ENCODE data around the gene APLF.
"Not testable (repeated sequence)": the region's sequence is repeated elsewhere in the genome, so short reads cannot be mapped to it uniquely, and the experiment has no call there.

The APLF gene

GRCh38 chr2:68590702-68591101 is 123.3 kb downstream of the APLF start:
- no peak for DNase-seq

DNA sequence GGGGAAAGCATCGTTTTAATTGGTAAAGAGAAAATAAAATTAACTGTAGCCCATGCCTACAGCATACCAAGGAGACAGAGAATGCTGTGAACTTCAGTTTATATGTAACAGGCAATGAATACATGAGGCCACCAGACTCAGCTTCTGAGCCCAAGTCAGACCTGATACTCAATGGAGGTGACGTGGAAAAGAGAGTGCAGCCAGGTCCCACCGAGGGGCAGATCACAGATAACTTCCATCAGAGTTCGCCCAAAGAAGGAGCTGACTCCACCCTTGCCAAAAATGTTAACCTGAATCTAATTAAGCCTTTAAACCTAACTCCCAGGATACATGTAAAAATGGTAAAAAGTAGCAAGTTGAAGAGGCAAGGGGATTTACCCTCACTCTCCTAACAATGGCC is 123.8 kb downstream of the APLF start:
- no peak for DNase-seq

DNA sequence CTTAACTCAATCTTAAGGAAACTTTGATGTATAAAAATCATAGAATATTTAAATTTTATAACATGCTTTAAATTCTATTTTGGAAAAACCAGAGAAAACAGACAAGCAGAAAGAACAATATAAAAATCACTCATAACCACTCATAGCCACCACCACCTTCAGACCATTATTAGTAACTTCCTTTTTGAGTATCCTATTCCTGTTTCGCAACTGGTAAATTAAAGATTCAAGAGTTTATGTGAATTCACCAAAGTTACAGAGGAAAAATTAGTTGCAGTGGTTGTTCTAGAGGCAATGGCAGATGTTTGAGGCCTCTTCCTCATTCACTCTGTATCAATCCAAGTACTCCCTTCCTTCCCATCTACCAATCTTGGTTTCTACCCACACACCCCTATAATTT is 126.7 kb downstream of the APLF start:
- no peak for DNase-seq

GRCh38 chr2:68594674-68595492 is 127.5 kb downstream of the APLF start:
- DNase-seq, result peak; percentile 66

GRCh38 chr2:68595493-68595785 is 128.1 kb downstream of the APLF start:
- DNase-seq, result not testable (repeated sequence)

DNA sequence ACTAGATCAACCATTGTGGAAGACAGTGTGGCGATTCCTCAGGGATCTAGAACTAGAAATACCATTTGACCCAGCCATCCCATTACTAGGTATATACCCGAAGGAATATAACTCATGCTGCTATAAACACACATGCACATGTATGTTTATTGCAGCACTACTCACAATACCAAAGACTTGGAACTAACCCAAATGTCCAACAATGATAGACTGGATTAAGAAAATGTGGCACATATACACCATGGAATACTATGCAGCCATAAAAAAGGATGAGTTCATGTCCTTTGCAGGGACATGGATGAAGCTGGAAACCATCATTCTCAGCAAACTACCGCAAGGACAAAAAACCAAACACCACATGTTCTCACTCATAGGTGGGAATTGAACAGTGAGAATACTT is 133.1 kb downstream of the APLF start:
- DNase-seq, result not testable (repeated sequence)

DNA sequence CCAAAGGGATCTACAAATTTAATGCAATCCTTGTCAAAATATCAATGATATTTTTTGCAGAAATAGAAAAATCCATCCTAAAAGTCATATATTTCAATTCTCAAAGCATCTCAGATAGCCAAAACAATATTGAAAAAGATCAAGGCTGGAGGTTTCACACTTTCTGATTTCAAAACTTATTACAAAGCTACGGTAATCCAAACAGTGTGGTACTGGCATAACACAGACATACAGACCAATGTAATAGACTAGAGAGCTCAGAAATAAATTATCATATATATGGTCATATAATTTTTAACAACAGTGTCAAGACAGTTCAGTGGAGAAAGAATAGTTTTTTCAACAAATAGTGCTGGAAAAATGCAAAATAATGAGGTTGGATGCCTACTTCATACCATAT is 135.7 kb downstream of the APLF start:
- DNase-seq, result no peak

GRCh38 chr2:68604077-68604476 is 136.7 kb downstream of the APLF start:
- DNase-seq, result no peak

DNA sequence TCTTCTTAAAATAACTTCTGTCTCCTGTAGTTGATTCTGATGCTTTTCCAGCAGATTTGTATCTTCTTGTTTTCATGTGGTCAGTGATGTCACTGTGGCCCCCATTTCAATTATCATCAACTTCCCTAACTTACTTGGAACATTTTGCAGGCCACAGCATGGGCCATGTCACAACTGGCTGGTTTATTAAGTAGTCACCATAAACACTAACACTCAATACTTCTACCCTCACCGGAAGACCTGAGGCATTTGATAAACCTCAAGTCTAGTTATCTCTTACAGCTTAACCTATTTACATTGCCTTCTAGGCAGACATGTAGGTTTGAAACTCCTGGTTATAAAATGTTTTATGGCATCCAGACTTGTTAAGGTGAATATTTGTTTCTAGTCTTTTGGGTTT is 138.6 kb downstream of the APLF start:
- DNase-seq, result no peak

DNA sequence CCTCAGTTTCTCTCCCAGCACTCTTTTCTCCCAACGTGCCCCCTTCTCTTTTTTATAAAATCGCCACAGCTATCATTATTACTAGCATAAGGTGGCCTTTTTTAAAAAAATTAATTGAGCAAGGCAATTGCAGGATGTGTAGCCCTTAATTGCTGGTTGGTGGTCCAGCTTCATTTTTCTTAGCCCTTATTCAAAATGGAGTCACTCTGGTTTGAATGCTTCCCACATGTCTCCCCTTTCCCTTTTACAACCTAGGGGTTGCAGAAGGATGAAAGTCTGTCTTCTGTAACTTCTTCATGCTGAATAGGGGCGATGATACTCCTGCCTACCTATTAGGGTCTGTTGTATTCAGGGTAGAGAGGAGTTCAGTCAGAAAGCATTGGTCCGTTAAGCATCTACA is 139.4 kb downstream of the APLF start:
- DNase-seq, result no peak

- DNase-seq, result no peak
Observed at GRCh38 chr2:68607837-68608236, 140.5 kb downstream of the APLF start.

GRCh38 chr2:68612765-68613519 is 145.6 kb downstream of the APLF start:
- no peak for DNase-seq

DNA sequence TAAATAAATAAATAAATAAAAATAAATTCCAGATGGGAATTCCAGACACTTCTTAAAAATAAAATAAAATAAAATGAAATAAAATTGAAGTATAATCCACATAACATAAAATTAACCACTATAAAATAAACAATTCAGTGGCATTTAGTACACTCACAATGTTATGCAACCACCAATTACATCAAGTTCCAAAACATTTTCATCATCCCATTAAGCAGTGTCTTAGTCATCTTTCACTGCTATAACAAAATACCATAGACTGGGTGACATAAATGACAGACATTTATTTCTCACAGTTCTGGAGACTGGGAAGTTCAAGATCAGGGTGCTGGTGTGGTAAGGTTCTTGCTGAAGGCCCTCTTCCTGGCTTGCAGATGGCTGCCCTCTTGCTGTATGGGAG is 153.4 kb downstream of the APLF start:
- DNase-seq, result no peak

GRCh38 chr2:68623820-68624219 is 156.4 kb downstream of the APLF start:
- DNase-seq, result no peak

- no peak for DNase-seq
Observed at GRCh38 chr2:68627615-68628014, 160.2 kb downstream of the APLF start.

Measured in CD4-positive, alpha-beta T cell treated with Interleukin-6 for 4 hours (primary cell).